HCT116 (cell line): Measurements from ENCODE around the gene OR2AT4. TPM values are rescaled to one million over a fixed set of nuclear protein-coding genes. Genes with fewer than 3 reads are reported as not detected.
A peak's percentile ranks its signal among the peaks of the same experiment; 100 is the strongest.
"Not testable (repeated sequence)": the region's sequence is repeated elsewhere in the genome, so short reads cannot be mapped to it uniquely, and the experiment has no call there.

Experiments used
- ATAC-seq: fragments of 200-7000 bp; cut with Tn5 transposase; 2 replicates; pipeline ENCODE4 v1.9.1; 2020; ENCODE audit warnings: mild to moderate bottlenecking, moderate library complexity
- BruUV-seq: library from RNA; stranded (reverse); fragments of 400-500 nt; replicated peaks from 2 replicates; lab custom pipeline; 2021; lab: Mats Ljungman, UMichigan
- CTCF ChIA-PET: fragments of 300-600 bp; sonication (Branson Sonifier 250); formaldehyde crosslinking; loops from one replicate; lab custom pipeline; 2021; ENCODE audit warnings: antibody characterized with exemption; lab: Charles Lee
- POLR2A ChIA-PET: fragments of 300-600, 350-600 bp; sonication (Branson Sonifier 250); formaldehyde crosslinking; loops from one replicate; lab custom pipeline; 2021; ENCODE audit warnings: antibody characterized with exemption; lab: Charles Lee
- RAD21 ChIA-PET, 2 experiments: fragments of 300-600 bp; sonication (Branson Sonifier 250); formaldehyde crosslinking; loops; one replicate each; lab custom pipeline; 2023; ENCODE audit warnings: low total read pairs in 2 of 2; ENCODE audit not compliant: uncharacterized antibody in 2 of 2, unreplicated experiment in 2 of 2, low non-redundant PET in 1 of 2; lab: Charles Lee
- DNase-seq: peaks from one replicate; pipeline ENCODE4 v3.0.0-alpha.2; 2010; ENCODE audit warnings: low read depth, low spot score
- H2AFZ ChIP-seq: fragments of 200-600 bp; shearing (Covaris generic), sonication (generic); 2 replicates; pipeline ENCODE4 v1.6.1; 2017; ENCODE audit warnings: low read depth, mixed run types, mixed read lengths, antibody characterized with exemption, low read length; ENCODE audit not compliant: poor library complexity, severe bottlenecking
- H3K27ac ChIP-seq: 2 replicates; pipeline ENCODE4 v1.5.1; 2012; ENCODE audit warnings: low read depth, low read length
- H3K27me3 ChIP-seq: fragments of 200-600 bp; sonication (generic); 2 replicates; pipeline ENCODE4 v1.6.1; 2016; ENCODE audit warnings: mixed run types, low read length, mixed read lengths; ENCODE audit not compliant: insufficient read depth
- H3K36me3 ChIP-seq, 2 experiments: fragments of 200-500 bp in 1 of 2; fragments of 200-600 bp in 1 of 2; sonication (Bioruptor generic) in 1 of 2; sonication (generic) in 1 of 2; 2 replicates each; pipeline versions ENCODE4 v1.5.1 to v1.6.1; 2014 to 2016; ENCODE audit warnings: low read length in 2 of 2, inconsistent platforms in 1 of 2, mixed read lengths in 1 of 2, mixed run types in 1 of 2; ENCODE audit not compliant: insufficient read depth in 2 of 2, control insufficient read depth in 1 of 2
- H3K4me1 ChIP-seq, 2 experiments: fragments of 200-600 bp in 1 of 2; sonication (generic) in 1 of 2; 2 replicates each; pipeline versions ENCODE4 v1.5.1 to v1.6.1; 2012 to 2017; ENCODE audit warnings: low read length in 2 of 2, inconsistent platforms in 1 of 2, mild to moderate bottlenecking in 1 of 2, mixed read lengths in 1 of 2, mixed run types in 1 of 2, moderate library complexity in 1 of 2; ENCODE audit not compliant: insufficient read depth in 2 of 2, control insufficient read depth in 1 of 2
- H3K4me2 ChIP-seq: fragments of 200-600 bp; sonication (generic); 2 replicates; pipeline ENCODE4 v1.6.1; 2017; ENCODE audit warnings: mixed run types, low read length, mixed read lengths
- H3K4me3 ChIP-seq, 2 experiments: fragments of 200-600 bp in 1 of 2; sonication (generic) in 1 of 2; replicated peaks in 1 of 2; 2 replicates each; pipeline ENCODE4 v1.5.1; 2011 to 2016; ENCODE audit warnings: low read length in 2 of 2, control low read depth in 1 of 2, low read depth in 1 of 2, mild to moderate bottlenecking in 1 of 2, mixed read lengths in 1 of 2, mixed run types in 1 of 2
- H3K79me2 ChIP-seq: fragments of 200-600 bp; sonication (generic); 2 replicates; pipeline ENCODE4 v1.6.1; 2017; ENCODE audit warnings: mild to moderate bottlenecking, mixed run types, low read length, moderate library complexity, mixed read lengths; ENCODE audit not compliant: insufficient read depth
- H3K9ac ChIP-seq: fragments of 200-600 bp; sonication (generic); 2 replicates; pipeline ENCODE4 v1.6.1; 2016; ENCODE audit warnings: low read length, mixed read lengths
- H3K9me2 ChIP-seq: fragments of 200-600 bp; sonication (generic), shearing (Covaris generic); 2 replicates; pipeline ENCODE4 v1.6.1; 2017; ENCODE audit warnings: mixed run types, mild to moderate bottlenecking, moderate library complexity; ENCODE audit not compliant: insufficient read depth
- H3K9me3 ChIP-seq, 2 experiments: fragments of 200-500 bp in 1 of 2; fragments of 200-600 bp in 1 of 2; sonication (Bioruptor generic) in 1 of 2; sonication (generic) in 1 of 2; 2 replicates each; pipeline ENCODE4 v1.6.1; 2014 to 2017; ENCODE audit warnings: low read length in 2 of 2, mixed read lengths in 2 of 2, inconsistent platforms in 1 of 2, low read depth in 1 of 2, mild to moderate bottlenecking in 1 of 2, mixed run types in 1 of 2, moderate library complexity in 1 of 2; ENCODE audit not compliant: control insufficient read depth in 1 of 2, insufficient read depth in 1 of 2
- H4K20me1 ChIP-seq: fragments of 200-600 bp; sonication (generic), shearing (Covaris generic); 2 replicates; pipeline ENCODE4 v1.6.1; 2017; ENCODE audit warnings: mixed run types, mild to moderate bottlenecking, moderate library complexity; ENCODE audit not compliant: insufficient read depth
- SRF ChIP-seq: IDR thresholded peaks from 2 replicates; pipeline ENCODE4 v1.6.1; 2012; ENCODE audit warnings: low read depth
- intact Hi-C: fragments of 100-400 bp; cut with micrococcal nuclease; formaldehyde crosslinking; loops from 2 replicates; pipeline ENCODE4 v1.10.0; 2022
- total RNA-seq: library from RNA; stranded (reverse); gene quantifications from one replicate; pipeline ENCODE4 v1.2.1, GENCODE V29; 2021; ENCODE audit not compliant: unreplicated experiment

OR2AT4 gene
- total RNA-seq, 1 experiment from 2014 or later: not detected

DNA sequence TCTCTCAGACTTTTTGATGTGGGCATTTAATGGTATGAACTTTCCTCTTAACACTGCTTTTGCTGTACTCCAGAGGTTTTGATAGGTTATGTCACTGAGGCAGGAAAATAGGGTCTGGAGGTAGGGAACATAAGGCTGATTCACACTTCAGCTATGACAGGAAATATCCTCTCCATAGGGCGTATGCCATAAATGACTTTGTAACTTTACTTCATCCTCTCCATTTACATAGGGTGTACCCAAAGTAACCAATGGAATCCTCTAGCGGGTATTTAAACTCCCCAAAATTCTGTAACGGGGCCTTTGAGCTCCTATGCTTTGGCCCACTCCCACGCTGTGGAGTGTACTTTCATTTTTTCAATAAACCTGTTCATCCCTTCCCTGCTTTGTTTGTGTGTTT lies 49.5 kb downstream of the OR2AT4 start:
- intact Hi-C loops: no loop called here
- RAD21 ChIA-PET: no interaction called here
- DNase-seq: no peak
- peaks cover 8 to 22% of the 10 kb centered on the region in 2 experiments; a peak in 3 of 4 replicates for H3K4me1 ChIP-seq
- POLR2A ChIA-PET: interaction anchor here (1.1 kb wide), 1 partner anchor 22 kb away, joined by 3 read pairs; no protein-coding TSS in a partner anchor
- CTCF ChIA-PET: no interaction called here
- no peaks in the 10 kb centered on the region for H4K20me1 ChIP-seq
- no peaks in the 10 kb centered on the region for H3K79me2 ChIP-seq
- peaks cover 2 to 3% of the 10 kb centered on the region in 2 experiments; a peak in 3 of 4 replicates for H3K9me3 ChIP-seq
- no TSS peak for BruUV-seq
- no peak overlapping the region for H3K4me3 ChIP-seq
- TF ChIP-seq SRF: no peak
- TF ChIP-seq, all 23 proteins: peak for 0
- no peak overlapping the region for H2AFZ ChIP-seq
- no peak for ATAC-seq
- H3K9me2 ChIP-seq: no peaks in the 10 kb centered on the region
- no peaks in the 10 kb centered on the region for H3K36me3 ChIP-seq
- no peak overlapping the region for H3K9ac ChIP-seq
- H3K4me2 ChIP-seq: no peak overlapping the region
- no peaks in the 10 kb centered on the region for H3K27me3 ChIP-seq
- H3K27ac ChIP-seq: no peak overlapping the region

- H3K36me3 ChIP-seq, H3K4me3 ChIP-seq, H3K4me2 ChIP-seq, H3K9me2 ChIP-seq, H3K9me3 ChIP-seq, RAD21 ChIA-PET, BruUV-seq, CTCF ChIA-PET, H4K20me1 ChIP-seq, ATAC-seq, H2AFZ ChIP-seq, intact Hi-C loops, H3K9ac ChIP-seq, H3K27me3 ChIP-seq, H3K79me2 ChIP-seq, DNase-seq, H3K27ac ChIP-seq: not testable (repeated sequence)
- POLR2A ChIA-PET: interaction anchor here (1.1 kb wide), 1 partner anchor 23 kb away, joined by 3 read pairs; no protein-coding TSS in a partner anchor
- peaks cover 8 to 22% of the 10 kb centered on the region in 2 experiments; a peak in 3 of 4 replicates for H3K4me1 ChIP-seq
Observed at GRCh38 chr11:75046668-75047067, 50.0 kb downstream of the OR2AT4 start.

DNA sequence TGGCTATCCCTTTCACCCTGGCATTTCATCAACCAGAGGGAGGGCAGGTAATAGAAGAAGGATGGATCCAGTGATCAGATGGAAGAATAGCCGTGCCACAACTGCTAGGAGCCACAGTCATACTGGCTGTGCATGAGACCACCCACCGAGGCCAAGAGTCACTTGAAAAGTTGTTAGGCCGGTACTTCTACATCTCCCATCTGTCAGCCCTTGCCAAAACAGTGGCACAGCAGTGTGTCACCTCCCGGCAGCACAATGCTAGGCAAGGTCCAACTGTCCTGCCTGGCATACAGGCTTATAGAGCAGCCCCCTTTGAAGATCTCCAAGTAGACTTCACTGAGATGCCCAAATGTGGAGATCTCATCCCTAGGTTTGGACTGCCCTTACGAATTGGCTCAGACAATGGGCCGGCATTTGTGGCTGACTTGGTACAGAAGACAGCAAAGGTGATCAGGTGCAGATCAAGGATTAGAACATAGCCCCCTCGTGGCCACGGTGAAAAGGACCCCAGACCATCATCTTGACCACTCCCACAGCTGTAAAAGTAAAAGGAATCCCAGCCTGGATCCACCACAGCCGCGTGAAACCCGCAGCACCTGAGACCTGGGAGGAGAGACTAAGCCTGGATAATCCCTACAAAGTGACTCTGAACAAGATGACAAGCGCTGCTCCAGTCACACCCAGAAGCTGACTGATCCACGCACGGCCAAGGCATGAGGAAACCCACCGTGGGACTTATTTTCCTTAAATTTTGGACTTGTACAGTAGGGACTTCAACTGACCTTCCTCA lies 52.1 kb downstream of the OR2AT4 start:
- CTCF ChIA-PET: interaction anchor here (0.8 to 1.4 kb wide), 3 partner anchors 12 to 204 kb away, joined by 3 to 4 read pairs (median 4); no protein-coding TSS in a partner anchor
- H3K79me2 ChIP-seq, H3K9me3 ChIP-seq, H4K20me1 ChIP-seq, BruUV-seq, H3K36me3 ChIP-seq, H3K27ac ChIP-seq, H3K9me2 ChIP-seq, intact Hi-C loops, RAD21 ChIA-PET, DNase-seq, H3K27me3 ChIP-seq, POLR2A ChIA-PET, ATAC-seq, H3K4me3 ChIP-seq: not testable (repeated sequence)
- Histone ChIP-seq H3K9ac (0 out of 2 replicates have a peak overlapping the region, but pooled peaks have one; percentile 24), H3K4me2 (peak overlapping the region; percentile 51), H2AFZ (peak overlapping the region; percentile 83), H3K4me1 (peaks cover 8 to 22% of the 10 kb centered on the region in 2 experiments; a peak in 3 of 4 replicates)

DNA sequence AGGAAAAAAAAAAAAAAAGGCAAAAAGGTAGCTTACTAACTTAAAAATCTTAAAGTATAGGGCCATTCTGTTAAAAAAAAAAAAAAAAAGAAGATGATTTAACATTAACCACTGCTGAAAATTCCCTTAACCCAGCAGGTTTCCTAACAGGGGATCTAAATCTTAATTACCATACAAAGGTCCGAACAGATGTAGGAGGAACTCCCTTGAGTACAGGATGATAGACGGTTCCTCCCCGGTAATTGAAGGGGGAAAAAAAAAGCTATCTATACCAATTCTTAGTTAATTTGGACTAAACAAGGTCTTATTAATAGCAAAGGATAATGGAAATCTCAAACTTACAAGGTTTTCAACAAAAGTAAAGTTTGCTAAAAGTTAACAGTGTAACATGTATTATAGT lies 54.9 kb downstream of the OR2AT4 start:
- H3K4me1 ChIP-seq: peaks cover 8 to 17% of the 10 kb centered on the region in 2 experiments; a peak in 3 of 4 replicates
- H3K9ac ChIP-seq, H3K27me3 ChIP-seq, CTCF ChIA-PET, ATAC-seq, H3K27ac ChIP-seq, H3K9me2 ChIP-seq, H2AFZ ChIP-seq, RAD21 ChIA-PET, BruUV-seq, H3K4me3 ChIP-seq, POLR2A ChIA-PET, H3K4me2 ChIP-seq, intact Hi-C loops, H3K9me3 ChIP-seq, H3K36me3 ChIP-seq, DNase-seq, H3K79me2 ChIP-seq, H4K20me1 ChIP-seq: not testable (repeated sequence)
